Body of pancreas (tissue), 4 donors: ENCODE results near the gene YIF1A.

Experiments
- POLR2A ChIP-seq, 3 donors: fragments of 450-650 bp; IDR thresholded peaks; one replicate each; pipeline ENCODE4 v1.6.1; 2016; ENCODE audit warnings: antibody characterized with exemption in 3 of 3, mild to moderate bottlenecking in 2 of 3
- TF ChIP-seq, protein P1 (sequence below), 7 experiments: fragments of 450-650 bp in 4 of 7; fragments of 200-600 bp in 3 of 7; sonication (generic) in 3 of 7; IDR thresholded peaks; one replicate each; pipeline ENCODE4 v1.5.1; 2016 to 2019; ENCODE audit warnings: antibody characterized with exemption in 7 of 7

DNA sequence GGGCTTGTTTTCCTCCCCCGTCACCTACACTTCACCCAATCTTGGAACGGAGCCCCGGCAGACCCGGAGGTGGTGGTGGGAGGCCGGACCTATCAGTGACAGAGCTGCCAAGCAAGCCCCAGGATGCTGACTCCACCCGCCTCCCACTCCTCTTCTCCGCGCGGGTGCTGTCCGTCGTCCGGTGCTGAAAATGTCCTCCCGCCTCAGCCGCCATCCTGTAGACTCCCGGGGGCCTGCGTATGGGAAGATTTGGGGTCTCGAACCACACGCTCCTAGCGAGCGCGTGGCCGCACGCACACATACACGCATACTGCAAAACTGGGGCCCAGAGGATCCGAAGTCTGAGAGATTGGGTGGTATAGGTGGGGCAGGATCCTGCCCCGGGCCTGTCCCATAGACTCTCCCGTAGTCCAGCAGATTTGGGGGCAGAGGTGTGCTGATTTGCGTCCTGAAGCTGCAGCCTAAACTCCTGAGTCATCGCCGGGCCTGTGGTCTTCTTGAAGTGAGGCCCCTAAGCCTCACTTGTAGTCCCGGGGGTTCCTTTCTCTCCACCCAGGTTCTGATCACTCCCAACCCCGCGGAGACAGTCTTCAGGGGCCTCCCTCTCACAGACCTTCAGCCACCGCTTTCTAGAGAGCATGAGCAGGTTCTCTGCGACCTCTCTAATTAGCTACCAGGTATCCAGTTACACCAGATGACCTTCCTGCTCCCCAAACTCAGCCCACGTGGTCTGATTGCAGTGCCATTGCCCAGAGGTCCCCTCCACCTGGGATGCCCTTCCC lies 796 bp upstream of the YIF1A start:
- TF ChIP-seq POLR2A (IDR thresholded peaks at IDR 0.05) = no peak
- TF ChIP-seq, protein P1, sequence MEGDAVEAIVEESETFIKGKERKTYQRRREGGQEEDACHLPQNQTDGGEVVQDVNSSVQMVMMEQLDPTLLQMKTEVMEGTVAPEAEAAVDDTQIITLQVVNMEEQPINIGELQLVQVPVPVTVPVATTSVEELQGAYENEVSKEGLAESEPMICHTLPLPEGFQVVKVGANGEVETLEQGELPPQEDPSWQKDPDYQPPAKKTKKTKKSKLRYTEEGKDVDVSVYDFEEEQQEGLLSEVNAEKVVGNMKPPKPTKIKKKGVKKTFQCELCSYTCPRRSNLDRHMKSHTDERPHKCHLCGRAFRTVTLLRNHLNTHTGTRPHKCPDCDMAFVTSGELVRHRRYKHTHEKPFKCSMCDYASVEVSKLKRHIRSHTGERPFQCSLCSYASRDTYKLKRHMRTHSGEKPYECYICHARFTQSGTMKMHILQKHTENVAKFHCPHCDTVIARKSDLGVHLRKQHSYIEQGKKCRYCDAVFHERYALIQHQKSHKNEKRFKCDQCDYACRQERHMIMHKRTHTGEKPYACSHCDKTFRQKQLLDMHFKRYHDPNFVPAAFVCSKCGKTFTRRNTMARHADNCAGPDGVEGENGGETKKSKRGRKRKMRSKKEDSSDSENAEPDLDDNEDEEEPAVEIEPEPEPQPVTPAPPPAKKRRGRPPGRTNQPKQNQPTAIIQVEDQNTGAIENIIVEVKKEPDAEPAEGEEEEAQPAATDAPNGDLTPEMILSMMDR (IDR thresholded peaks at IDR 0.05) = no peak
